GM21360 (cell line): ENCODE results near the gene CHI3L1.

Experiments used
- ATAC-seq: cut with Tn5 transposase; IDR thresholded peaks from one replicate; pipeline ENCODE4 v1.9.1; 2021; ENCODE audit warnings: mild to moderate bottlenecking, moderate library complexity; ENCODE audit not compliant: unreplicated experiment

CHI3L1 gene

DNA sequence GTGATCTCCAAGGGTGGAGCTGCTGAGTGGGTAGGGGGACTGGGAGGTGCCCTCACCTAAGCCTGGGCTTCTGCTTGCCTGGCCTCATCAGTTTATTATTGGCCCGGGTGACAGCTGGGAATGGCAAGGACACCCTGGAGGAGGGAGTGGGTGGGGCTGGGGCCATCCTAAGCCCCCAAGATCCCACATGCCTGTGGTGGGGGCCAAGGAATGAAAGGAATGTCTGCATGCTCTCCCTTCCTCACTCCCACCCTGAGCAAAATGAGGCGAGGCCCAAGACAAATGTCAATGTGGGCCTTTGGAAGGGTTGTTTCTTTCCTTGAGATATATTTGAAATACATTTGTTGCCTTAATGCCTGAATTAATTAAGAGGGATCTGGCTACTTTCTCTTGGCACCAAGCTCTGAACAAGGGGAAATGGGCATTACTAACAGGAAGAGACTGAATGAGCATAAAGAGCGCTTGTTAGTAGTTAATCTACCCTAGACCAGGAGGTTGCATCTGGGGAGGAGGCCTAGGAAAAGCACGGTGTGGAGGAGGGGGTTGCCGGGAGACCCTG lies 19.7 kb upstream of the CHI3L1 start:
- no peak for ATAC-seq

DNA sequence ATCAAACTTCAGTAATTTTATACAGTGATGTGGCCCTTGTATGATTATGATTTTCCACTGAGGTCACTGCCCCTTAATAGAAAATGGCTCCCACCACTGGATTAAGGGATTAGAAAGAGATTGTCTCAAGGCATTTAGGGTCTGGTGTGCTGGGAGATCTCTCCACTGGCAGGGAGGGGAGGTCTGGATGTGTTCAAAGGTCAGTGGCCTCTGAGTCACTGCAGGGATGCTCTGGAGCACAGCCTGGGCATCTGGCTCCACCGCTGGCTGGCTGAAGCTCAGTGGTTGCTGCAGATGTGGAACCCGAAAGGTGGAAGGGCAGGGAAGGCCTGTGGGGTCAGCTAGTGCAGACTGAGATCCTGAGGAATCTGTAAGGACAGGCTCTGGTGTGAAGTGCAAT lies 18.3 kb upstream of the CHI3L1 start:
- no peak for ATAC-seq

DNA sequence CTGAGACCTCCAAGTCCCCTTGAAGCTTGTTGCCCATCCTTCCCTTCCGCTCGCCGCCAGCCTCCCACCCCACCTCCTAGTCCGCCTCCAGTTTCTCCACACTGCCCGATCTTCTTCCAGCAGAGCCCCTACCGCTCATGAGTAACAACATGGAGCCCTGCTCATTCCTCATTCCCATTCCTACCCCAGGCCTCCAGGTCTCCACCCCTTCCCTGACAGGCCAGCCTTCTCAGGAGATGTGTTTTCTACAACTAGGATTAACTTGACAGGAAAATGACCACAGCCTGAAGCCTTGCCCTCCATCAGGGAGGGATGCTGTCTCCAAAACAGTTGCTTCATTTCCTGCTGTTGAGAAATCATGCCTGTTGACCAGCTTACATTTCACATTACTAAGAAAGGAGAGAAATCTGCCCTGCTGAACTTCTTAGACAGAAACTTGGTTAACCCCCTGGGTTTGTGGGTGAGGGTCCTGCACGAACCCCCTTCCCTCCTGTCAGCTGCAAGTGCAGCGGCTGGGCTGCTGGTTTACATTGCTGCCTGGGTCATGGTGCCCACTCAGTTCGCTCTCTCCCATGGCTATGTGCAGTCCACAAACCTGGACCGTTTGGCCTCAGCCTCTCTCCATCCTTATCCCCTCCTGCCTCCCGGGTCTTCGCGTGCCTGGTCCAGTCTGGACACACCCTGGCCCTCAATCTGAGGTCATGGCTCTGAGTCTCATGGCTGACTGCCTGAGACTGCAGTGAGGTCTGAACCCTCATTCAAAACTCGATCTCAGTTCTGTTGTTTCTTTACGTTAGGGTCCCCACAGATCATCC lies 16.1 kb upstream of the CHI3L1 start:
- ATAC-seq = no peak

DNA sequence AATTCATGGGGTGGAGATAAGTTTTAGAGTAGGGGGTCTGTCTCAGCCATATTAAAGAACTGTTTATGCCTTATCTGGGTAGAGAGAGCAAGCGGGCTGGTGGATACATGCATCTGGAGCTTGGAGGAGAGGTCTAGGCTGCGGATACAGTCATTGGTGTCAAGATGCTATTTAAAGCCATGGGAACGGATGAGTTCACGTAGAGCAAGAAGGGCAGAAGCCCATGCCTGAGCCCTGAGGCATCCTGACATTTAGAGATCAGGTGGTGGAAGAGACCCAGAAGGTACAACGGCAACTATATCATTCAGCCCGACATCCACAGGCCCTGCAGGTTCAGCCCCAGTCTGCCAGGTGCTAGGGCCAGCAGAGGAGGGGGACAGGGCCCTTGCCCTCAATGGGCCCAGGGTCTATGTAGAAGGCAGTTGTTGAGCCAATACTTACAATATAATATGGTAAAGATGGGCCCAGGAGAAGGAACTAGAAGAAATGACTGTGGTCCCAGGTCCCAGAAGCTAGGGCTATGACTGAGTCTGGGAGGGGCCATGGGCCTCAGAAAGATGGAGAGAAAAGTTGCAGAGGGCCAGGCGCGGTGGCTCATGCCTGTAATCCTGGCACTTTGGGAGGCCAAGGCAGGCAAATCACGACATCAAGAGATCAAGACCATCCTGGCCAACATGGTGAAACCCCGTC lies 15.2 kb upstream of the CHI3L1 start:
- ATAC-seq = no peak

DNA sequence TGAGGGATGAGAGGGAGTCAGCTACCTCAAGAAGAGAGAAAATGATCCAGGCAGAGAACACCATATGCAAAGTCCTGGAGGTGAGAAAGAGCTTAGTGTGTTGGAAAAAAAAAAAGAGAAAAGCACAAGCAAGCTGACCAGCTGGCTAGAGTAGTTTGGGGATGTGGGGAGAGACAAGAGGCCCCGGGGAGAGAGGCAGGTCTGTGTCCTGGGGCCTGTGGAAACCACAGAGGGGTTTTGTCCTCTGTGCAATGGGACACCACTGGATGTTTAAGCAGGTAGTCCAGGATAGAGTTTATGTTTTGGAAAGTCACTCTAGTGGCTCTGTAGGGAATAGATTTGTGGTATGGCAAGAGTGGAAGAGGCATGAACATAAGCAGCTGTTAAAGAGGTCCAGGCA lies 14.4 kb upstream of the CHI3L1 start:
- no peak for ATAC-seq

DNA sequence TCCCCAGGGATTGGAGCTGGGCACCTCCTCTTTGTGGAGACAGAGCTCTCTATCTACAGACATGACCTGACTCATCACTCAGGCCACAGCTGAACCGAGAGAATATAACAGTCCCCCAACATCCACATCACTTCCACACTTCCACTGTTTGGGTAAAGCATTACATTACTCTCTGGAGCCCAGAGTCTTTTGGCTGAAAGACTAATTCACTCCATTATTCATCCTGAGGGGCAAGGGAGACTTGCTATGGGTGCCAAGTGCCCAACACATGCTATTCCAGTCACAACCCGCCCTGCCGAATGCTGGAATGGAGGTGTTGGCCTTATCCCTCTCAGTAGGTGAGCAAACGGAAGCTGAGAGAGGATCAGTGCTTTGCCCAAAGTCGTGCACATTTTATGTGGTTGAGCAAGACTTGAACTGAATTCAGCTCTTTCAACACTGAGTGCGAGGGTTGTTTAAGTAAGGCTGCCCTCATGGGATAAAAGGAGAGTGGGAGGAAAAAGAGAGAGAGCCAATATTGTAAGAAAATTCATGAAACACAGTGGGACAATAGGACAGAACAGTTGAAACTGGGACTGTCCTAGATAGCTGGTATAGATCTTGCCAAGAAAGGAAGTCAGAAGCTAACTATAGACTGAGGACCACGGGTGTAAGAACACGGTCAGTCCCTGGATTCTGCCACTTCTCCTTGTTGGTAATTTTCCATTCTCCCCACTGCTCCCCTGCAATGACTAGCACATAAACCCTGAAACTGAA lies 13.5 kb upstream of the CHI3L1 start:
- no peak for ATAC-seq

DNA sequence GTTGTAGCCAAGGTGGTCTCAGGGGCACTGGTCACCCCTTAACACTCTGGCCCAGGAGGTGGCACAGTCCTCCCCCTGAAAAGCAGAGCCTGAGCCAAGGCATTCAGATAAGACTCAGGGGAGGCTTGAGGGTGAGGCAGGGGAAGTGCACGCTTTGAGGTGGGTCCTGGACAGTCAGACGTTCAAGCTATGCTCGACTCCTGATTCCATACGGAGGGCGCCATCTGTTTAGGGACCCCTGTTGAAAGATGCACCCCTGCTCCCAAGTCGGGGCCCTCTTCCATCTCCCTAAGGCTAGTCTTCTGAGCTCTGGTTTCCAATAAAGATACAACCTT lies 12.9 kb upstream of the CHI3L1 start:
- ATAC-seq = no peak

DNA sequence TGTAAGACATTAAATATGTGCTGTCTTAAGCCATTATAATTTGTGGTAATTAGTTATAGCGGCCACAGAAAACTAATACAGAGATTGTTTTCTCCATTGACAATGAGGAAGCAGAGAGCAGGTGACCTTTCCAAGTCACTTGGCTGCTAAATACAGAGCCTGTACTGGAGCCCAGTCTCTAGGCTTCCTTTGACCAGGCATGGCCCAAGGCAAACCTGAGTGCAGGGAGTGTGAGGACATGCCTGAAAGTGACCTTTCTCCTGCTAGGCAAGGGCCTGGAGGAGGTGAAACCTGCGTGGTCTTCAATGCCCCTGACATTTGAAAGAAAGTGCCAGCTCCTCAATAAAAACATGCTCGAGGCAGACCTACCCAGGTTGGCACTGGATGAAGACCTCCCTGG lies 12.5 kb upstream of the CHI3L1 start:
- ATAC-seq = no peak

DNA sequence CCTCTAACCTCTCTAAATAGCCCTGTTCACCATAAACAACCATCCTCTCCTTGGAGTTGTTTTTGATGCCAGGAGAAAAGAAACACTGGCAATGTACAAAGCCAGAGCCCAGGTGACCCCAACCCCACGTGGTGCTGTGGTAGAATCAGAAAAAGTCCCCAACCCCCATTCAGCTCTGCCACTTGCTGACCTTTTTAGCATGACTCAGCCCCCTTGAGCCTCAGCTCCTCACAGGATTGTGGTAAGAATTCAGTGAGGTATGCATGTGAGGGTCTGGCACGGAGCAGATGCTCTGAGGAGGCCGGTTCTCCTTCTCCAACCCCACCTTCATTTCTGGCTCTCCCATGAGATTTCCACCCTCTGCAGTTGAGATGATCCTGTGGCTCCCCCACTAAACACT lies 11.1 kb upstream of the CHI3L1 start:
- ATAC-seq = no peak

DNA sequence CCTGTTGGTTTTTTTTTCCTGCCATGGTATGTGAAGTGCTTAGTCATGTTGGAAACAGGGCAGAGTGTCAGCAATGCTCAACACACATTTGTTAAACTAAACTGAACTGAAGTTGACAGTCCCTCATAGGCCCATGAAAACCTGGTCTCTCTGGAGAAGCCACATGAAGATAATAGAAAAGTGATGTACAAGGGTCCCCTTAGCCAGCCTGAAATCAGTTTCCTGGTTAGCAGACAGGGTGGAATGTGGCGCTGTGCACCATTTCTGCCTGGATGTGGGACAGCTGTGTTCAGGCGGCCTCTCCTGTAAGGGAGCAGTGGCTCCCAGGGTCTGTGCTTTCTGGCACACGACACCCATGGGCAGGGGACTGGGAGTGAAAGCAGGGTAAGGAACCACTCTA lies 9.9 kb upstream of the CHI3L1 start:
- ATAC-seq = no peak

DNA sequence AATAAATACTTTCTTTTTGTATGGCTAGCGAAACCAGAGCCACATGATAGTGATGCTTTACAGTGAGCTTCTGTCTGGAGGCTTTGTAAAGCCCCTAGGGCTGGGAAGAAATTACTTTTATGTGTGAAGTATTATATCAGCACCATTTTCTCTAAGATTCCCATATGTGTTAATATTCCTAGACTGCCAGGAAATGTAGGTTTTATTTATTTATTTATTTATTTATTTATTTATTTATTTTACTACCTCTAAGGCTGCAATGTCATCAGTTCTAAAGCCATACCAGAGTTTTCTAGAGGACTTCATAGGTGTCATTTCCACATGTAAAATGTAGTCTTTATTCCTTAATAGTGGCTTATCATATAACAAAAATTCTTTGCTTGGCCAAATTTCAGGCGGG lies 4.4 kb upstream of the CHI3L1 start:
- no peak for ATAC-seq

DNA sequence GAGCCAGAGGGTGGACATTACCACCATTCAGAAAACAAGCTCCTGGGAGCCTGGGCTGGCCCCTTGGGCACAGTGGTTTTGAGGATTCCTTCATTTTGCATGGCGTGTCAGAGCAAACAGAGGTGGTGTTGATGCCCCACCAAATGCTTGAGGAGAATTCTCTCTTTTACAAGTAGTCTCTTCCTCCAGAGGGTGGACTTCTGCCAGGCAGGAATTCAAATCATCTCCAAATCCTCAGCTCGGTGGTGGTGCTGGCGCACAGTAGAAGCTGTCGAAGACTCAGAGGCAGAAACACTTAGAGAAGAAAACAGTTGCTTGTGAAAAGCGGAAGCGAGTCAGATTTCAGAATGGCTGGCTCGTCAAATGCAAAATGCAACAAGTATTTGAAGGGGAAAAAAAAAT lies 3.4 kb upstream of the CHI3L1 start:
- no peak for ATAC-seq

DNA sequence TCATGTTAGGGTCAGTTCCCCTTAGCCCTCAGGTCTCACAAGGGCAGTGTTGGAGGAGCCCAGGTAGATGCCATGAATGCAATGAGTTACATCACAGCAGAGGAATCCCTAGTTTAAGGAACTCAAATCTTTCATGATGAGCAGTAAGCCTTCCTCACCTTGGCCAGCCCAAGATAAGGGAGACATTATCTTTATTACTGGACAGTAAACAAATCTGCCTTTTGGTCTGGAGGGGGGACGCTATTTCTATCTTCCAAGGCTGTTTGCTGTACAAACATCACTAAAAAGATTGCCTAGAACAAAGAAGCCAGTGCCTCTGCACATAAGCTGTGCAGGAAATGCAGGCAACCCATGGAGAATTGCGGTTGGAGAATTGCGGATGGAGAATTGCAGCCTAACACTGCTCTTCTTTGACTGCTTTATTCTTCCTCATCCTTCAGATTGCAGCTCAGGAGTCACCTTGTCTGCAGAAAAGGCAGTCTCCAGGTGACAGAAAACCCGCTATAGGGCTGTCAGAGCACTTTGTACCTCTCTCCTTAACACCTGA lies 2.3 kb upstream of the CHI3L1 start:
- no peak for ATAC-seq

DNA sequence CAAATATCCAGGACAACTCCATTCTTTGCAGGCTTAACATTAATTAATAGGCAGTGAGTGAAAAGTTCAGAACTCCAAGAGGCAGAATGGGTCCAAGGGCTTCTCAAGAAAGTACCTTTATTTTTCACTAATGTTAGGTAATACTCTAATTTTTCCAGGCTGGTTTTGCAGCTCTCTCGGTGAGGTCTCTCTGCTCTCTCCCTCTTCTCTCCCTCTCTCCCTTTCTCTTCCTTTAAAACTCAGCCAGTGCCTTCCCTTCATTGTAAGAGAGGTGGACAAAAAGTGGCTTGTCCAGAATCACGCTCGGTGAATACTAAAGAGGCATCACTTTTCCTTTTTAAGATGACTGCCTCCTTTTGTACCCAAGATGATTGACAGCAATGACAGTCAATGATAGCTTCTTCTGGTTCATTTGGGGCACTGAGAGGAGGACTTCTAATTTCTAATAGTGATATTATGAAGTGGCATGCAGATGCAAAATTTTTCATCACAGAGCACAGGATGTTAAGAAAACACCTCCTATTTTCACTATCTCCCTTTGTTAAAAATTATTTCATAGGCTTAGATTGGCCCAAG lies 1.3 kb upstream of the CHI3L1 start:
- no peak for ATAC-seq

DNA sequence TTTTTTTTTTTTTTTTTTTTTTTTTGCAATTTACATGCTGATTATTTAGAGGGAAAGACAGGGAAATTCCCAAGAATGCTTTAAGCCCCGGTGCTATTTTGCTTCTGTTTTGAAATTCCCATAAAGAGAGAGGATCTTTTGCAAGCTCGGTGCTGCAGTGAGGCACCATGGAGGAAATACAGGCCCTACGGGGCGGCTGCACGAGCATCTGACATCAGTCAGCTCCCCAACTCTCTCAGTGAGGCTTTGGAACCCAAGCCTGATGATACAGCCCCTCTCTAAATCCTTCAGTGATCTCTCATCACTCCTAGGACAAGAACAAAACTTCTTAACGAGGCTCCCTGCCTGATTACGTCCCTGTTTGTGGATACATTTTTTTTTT lies 791 bp upstream of the CHI3L1 start:
- ATAC-seq = no peak

DNA sequence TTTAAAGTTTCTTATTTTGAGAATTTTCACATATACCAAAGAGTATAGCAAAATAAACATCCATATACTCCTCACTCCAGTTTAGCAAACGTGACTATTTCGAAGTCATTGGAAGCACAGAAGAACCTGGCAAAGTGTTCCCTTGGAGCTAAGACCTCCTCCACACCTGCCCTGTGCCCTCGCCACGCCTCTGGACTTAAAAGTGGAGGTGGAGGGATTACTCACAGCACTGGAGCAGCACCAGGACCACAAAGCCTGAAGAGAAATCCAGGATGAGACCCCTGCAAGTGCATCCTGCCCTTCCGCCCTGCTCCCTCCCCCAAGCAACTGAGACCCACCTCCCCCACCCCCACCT lies 436 bp downstream of the CHI3L1 start:
- no peak for ATAC-seq

DNA sequence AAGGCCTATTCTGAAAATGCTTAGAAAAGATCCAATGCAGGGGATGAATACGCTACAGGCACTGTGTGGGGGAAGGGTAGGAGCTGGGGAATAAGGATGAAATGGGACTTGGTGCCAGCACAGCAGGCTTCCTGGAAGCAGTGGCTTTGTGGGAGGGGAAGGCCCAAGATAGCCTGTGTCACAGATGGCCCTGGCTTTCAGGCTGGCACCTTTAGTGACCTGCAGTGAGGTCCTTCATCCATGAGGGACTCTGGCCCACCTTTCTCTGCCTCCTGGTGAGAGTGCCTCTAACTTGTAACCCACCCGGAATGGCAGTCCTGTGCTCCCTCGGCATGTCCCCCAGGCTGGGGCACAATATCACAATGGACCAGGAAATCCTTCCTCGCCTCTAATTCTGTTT lies 919 bp downstream of the CHI3L1 start:
- ATAC-seq = no peak

DNA sequence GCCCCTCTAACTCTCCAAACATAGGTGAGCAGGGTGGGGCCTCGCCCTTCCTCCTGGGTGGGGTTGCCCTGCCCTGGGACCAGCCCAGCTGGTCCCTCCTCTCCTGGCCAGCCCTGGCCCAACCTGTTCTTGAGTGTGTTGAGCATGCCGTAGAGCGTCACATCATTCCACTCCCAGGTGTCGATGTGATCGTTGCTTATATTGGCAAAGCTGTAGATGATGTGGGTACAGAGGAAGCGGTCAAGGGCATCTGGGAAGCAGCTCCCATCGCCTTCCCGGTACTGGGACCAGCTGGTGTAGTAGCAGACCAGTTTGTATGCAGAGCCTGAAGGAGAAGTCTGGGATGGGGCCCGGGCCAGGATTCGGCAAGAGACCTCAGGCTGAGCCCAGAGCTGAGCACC lies 1.4 kb downstream of the CHI3L1 start:
- no peak for ATAC-seq

DNA sequence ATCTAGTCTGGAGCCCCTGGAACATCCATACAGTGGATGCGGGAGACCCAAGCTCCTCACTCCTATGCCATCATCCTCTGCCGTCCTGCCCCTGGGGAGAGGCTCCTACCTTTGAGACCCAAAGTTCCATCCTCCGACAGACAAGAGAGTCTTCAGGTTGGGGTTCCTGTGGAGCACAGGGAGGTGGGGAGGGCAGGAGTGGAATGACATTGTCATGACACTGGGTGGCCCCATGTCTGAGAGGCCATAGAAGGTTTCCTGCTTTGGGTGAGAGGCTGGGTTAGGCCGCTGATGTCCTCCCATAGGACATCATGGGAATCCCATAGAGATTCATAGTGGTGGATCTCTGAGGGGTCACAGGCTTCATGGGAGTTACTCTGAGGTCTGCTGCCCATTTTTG lies 2.0 kb downstream of the CHI3L1 start:
- ATAC-seq = no peak

DNA sequence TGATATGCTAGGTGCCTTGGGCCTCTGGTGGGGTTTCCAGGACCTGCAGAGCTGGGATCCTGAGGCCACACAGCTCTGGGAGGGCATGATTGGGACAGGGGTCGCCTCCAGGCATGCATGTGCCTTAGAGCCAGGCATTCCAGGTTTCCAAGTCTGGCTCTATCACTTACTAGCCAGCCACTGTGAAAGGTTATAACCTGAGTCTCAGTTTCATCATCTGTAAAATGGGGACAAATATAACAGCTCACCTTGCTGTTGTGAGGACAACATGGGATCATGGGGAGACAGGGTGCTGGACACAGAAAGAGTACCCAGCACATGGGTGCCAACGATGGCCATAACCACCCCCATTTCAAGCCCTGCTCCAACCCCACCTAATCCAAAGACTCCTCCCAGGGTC lies 2.7 kb downstream of the CHI3L1 start:
- no peak for ATAC-seq

DNA sequence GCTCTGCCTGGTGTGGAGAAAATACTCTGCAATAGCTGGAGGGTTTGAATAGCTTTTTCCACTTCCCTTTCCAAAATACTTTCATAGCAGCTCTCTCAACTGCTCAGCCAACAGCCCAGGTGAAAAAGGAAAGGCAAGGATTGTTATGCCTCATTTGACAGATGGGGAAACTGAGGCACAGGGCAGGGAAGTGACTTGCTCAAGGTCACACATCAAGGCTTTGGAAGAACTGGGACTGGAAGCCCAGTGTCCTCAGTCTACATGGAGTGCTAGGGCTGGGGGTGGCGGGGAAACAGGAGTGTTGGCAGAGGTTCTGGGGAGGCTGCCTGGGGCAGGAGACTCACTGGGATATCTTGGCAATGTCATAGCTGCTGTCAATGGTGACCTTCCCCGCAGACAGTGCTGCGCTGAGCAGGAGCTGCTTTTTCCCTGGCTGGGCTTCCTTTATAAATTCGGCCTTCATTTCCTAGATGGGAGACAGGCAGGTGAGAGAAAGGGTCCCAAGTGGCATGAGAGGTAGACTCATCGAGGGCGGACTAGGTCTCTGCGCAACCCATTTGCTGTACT lies 4.0 kb downstream of the CHI3L1 start:
- no peak for ATAC-seq
